ENCODE measurements around the gene SPRY2.

SPRY2 gene, protein sequence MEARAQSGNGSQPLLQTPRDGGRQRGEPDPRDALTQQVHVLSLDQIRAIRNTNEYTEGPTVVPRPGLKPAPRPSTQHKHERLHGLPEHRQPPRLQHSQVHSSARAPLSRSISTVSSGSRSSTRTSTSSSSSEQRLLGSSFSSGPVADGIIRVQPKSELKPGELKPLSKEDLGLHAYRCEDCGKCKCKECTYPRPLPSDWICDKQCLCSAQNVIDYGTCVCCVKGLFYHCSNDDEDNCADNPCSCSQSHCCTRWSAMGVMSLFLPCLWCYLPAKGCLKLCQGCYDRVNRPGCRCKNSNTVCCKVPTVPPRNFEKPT

GRCh38 chr13:80341101-80341755, at the start of gene SPRY2:
SPRY2 (minus strand) TSS chr13:80341126; CDS start chr13:80337705, 3,421 bp downstream.
- no peak for DNase-seq (ENCODE audit: low read depth in 1 of 2, low spot score in 1 of 2)

DNA sequence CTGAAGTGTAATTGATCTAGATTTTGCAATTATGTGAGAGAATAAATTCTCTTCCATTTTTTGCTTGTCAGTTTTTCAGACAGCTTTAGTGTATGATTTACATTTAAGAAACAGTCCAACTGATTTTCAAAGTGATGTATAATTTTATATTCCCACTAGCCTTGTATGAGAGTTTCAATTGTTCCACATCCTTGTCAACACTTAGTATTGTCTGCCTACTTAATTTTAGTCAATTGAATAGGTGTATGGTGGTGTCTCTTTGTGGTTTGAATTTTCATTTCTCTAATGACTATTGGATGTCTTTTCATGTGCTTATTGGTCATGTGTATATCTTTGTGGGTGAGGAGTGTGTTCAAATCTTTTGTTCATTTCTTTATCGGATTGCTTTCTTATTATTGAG, 49.4 kb upstream of the SPRY2 start:
- DNase-seq (ENCODE audit: low read depth in 1 of 2, low spot score in 1 of 2) = no peak

GRCh38 chr13:80389073-80390038, 48.4 kb upstream of the SPRY2 start:
- DNase-seq (ENCODE audit: low read depth in 1 of 2, low spot score in 1 of 2) = no peak

DNA sequence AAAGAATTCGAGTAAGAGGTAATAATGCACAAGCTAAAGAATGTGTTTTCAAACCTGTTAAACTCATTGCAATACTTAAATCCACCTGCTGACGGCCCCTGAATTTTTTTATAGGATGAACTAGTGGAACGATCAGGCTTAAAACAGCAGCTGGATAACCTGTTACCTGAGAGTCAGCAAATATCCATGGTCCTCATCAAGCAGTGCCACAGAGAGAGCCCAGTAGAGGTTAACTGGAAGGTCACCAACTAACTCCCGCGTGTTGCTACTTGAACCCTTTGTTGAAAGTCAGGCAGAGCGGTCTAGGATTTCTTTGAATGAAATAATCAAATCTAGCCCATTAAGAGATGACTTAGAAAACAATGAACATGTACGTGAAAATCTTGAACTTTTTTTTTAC, 47.6 kb upstream of the SPRY2 start:
- DNase-seq (ENCODE audit: low read depth in 1 of 2, low spot score in 1 of 2) = no peak

DNA sequence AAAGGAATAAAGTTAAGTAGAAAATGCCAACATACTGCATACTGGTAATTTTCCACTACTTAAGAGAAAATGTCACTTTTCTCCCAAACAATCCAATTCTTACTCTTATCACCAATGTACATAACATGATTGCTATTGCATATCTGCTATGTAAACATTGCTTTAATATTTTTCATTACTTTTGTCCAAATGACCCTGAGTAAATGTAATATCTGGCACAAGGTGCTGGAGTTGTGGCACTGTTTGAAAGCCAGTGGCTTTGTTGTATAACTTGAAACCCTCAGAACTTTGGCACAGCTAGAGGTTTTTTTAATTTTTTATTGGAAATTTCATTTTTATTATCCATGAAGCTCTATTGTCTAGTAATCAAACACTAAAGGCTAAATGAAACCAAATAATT, 45.7 kb upstream of the SPRY2 start:
- no peak for DNase-seq (ENCODE audit: low read depth in 1 of 2, low spot score in 1 of 2)

- DNase-seq (ENCODE audit: low read depth in 1 of 2, low spot score in 1 of 2) = no peak
Observed at GRCh38 chr13:80386002-80386401, 45.1 kb upstream of the SPRY2 start.

DNA sequence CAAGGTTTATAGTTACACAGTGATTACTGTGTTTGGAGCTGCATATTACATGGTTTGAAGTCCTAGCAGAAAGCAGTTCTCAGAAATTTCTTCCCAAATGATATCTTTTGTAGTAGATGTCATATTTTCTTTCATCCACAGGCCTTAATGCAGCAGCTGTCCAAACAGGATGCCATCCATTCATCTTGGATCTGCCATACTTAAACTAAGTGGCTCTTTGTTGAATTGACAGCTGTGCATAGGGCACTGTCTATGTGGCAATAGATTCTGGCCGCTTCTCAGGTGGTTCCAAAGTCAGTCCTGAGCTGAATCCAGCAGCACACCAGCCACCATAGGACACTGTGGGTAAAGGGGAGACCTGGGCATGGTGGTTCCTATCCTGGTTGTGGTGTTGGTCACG, 41.6 kb upstream of the SPRY2 start:
- no peak for DNase-seq (ENCODE audit: low read depth in 1 of 2, low spot score in 1 of 2)

GRCh38 chr13:80379245-80379644, 38.3 kb upstream of the SPRY2 start:
- DNase-seq (ENCODE audit: low read depth in 1 of 2, low spot score in 1 of 2) = no peak

GRCh38 chr13:80376554-80376953, 35.6 kb upstream of the SPRY2 start:
- no peak for DNase-seq (ENCODE audit: low read depth in 1 of 2, low spot score in 1 of 2)

GRCh38 chr13:80374901-80375300, 34.0 kb upstream of the SPRY2 start:
- DNase-seq (ENCODE audit: low read depth in 1 of 2, low spot score in 1 of 2) = no peak

- no peak for DNase-seq (ENCODE audit: low read depth in 1 of 2, low spot score in 1 of 2)
Observed at GRCh38 chr13:80374444-80374843, 33.5 kb upstream of the SPRY2 start.

- DNase-seq (ENCODE audit: low read depth in 1 of 2, low spot score in 1 of 2) = no peak
Observed at GRCh38 chr13:80371840-80372509, 31.0 kb upstream of the SPRY2 start.

GRCh38 chr13:80367473-80367872, 26.5 kb upstream of the SPRY2 start:
- no peak for DNase-seq (ENCODE audit: low read depth in 1 of 2, low spot score in 1 of 2)

DNA sequence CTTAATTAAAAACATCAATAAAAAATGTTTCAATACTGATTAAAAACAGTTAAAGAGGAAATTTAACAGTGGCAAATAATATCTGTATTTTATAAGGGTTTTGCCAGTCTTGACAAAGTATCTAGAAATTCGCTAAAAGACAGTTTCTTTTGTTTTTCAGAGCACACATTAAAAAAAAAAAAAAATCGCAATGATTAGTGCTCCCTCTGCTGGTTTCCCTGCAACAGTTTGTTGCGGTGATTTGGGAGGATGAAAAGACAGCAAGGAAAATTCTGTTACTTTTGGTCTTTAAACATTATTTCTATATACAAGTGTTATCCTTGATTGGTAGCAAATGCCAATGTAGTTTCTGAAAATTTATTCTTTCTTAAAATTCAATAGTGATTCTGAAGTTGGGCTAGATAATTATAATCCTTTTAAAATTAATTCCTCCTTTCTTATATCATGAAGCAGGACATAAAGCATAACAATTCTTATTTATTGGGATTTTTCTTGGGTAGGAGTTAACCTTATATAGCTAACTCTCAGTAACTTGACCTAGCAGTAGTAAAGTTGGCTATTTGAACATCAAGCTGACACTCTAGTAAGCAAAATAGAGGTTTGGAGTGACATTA, 23.1 kb upstream of the SPRY2 start:
- DNase-seq (ENCODE audit: low read depth in 1 of 2, low spot score in 1 of 2) = no peak

DNA sequence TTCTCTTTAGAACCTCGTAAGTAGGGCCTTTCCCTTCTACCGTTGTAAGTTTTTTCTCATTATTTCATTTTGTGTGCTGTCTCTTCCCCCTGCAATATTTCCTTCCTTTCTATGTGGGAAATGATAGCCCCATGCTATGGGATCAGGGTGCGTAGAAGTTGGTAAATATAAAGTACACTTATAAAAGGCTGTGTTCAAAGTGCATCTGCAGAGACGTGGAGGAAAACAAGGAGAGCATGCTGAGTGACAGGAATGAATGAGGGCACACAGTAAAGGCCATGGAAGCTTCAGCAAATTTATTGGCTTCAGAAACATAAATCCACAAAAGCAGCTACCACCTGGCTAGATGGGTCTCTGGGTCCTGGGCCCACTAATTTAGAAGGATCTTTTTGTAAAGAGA, 21.6 kb upstream of the SPRY2 start:
- no peak for DNase-seq (ENCODE audit: low read depth in 1 of 2, low spot score in 1 of 2)

- DNase-seq (ENCODE audit: low read depth in 1 of 2, low spot score in 1 of 2) = no peak
Observed at GRCh38 chr13:80361883-80362327, 21.0 kb upstream of the SPRY2 start.

DNA sequence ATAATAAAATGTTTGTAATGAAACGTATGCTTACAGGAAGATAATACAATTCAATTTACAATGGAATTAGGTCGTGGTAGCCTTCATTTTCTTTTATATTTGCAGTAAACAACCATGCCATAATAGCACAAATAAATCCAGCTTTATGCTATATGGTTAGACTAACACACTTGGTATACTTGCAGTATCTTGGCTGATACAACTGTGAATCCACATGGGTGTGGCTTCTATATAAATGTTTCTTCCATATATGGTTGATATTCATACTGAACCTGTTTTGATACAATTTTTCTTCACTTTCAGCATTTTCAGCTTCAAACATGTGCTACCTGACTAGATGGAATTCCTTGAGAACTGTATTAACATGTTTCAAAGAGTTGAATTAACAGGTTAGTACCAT, 20.4 kb upstream of the SPRY2 start:
- no peak for DNase-seq (ENCODE audit: low read depth in 1 of 2, low spot score in 1 of 2)

DNA sequence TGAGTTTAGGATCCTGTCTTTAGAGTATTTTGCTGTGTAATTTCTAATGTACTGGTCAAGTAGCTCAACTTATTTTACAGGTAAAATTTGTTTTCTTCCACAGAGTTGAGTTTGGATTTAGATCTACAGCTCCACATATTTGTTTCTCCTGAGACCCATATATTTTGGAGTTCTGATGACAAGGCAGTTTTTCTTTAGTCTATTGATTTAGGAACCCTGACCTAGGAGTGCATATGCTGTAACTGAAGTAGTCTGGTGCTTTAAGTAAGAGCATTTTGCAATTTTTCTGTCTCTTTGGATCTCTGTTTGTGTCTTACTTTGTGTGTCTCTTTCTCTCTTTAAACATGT, 19.5 kb upstream of the SPRY2 start:
- no peak for DNase-seq (ENCODE audit: low read depth in 1 of 2, low spot score in 1 of 2)

- DNase-seq (ENCODE audit: low read depth in 1 of 2, low spot score in 1 of 2) = no peak
Observed at GRCh38 chr13:80359778-80360452, 19.0 kb upstream of the SPRY2 start.

DNA sequence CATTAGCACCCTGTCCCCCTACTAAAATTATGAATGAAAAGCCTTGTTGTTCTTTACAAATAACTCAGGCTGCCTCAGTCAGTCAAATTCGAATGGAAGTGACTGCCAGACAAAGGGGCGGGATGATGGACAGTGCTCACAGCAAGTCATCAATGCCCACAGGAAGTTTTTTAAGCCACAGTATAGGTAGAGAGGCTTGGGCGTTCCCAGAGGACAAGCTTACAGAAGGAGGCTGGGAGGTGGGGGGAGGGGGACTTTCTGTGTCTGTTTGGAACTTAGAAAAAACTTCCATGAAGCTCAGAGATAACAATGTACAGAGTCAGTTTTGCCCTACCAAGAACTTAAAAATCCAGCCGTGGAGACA, 18.5 kb upstream of the SPRY2 start:
- DNase-seq (ENCODE audit: low read depth in 1 of 2, low spot score in 1 of 2) = no peak
